Measurements from ENCODE around the gene RSPO3.
"Not testable (repeated sequence)": the region's sequence is repeated elsewhere in the genome, so short reads cannot be mapped to it uniquely, and the experiment has no call there.

RSPO3 gene

GRCh38 chr6:127085181-127085580 is 33.3 kb upstream of the RSPO3 start:
- no peak overlapping the region for H3K27ac ChIP-seq (ENCODE audit: insufficient read depth, low read depth, low read length, poor library complexity, severe bottlenecking)
- no peak overlapping the region for H3K4me3 ChIP-seq (ENCODE audit: insufficient read depth, low read depth, low read length)
- H3K9me3 ChIP-seq (ENCODE audit: control insufficient read depth, low read length): no peaks in the 10 kb centered on the region
- H3K4me1 ChIP-seq (ENCODE audit: control insufficient read depth, insufficient read depth, low read length): no peaks in the 10 kb centered on the region
- no peaks in the 10 kb centered on the region for H3K27me3 ChIP-seq (ENCODE audit: control insufficient read depth, insufficient read depth, low read length, poor library complexity, severe bottlenecking)
- WGBS, 2 experiments: 87 to 93% methylated on average over 3 of the region's 3 CpGs
- no peaks in the 10 kb centered on the region for H3K36me3 ChIP-seq (ENCODE audit: control insufficient read depth, insufficient read depth, low read length)

- WGBS, 2 experiments: 33 to 38% methylated on average over 1 of the region's 1 CpG
- H3K27ac ChIP-seq (ENCODE audit: insufficient read depth, low read depth, low read length, poor library complexity, severe bottlenecking): no peak overlapping the region
- no peaks in the 10 kb centered on the region for H3K36me3 ChIP-seq (ENCODE audit: control insufficient read depth, insufficient read depth, low read length)
- H3K9me3 ChIP-seq (ENCODE audit: control insufficient read depth, low read length): no peaks in the 10 kb centered on the region
- no peaks in the 10 kb centered on the region for H3K27me3 ChIP-seq (ENCODE audit: control insufficient read depth, insufficient read depth, low read length, poor library complexity, severe bottlenecking)
- H3K4me1 ChIP-seq (ENCODE audit: control insufficient read depth, insufficient read depth, low read length): no peaks in the 10 kb centered on the region
- H3K4me3 ChIP-seq (ENCODE audit: insufficient read depth, low read depth, low read length): no peak overlapping the region
Measured at GRCh38 chr6:127090051-127090450, 28.4 kb upstream of the RSPO3 start.

- no peaks in the 10 kb centered on the region for H3K36me3 ChIP-seq (ENCODE audit: control insufficient read depth, insufficient read depth, low read length)
- 90 to 93% methylated on average over 3 of the region's 3 CpGs for WGBS, 2 experiments
Measured at GRCh38 chr6:127092466-127092865, 26.0 kb upstream of the RSPO3 start.

GRCh38 chr6:127094791-127095190 is 23.7 kb upstream of the RSPO3 start:
- H3K4me1 ChIP-seq (ENCODE audit: control insufficient read depth, insufficient read depth, low read length): no peaks in the 10 kb centered on the region
- no CpG with 5 or more reads among the region's 1 CpG for WGBS, 2 experiments
- H3K27ac ChIP-seq (ENCODE audit: insufficient read depth, low read depth, low read length, poor library complexity, severe bottlenecking): no peak overlapping the region
- no peaks in the 10 kb centered on the region for H3K36me3 ChIP-seq (ENCODE audit: control insufficient read depth, insufficient read depth, low read length)
- no peaks in the 10 kb centered on the region for H3K27me3 ChIP-seq (ENCODE audit: control insufficient read depth, insufficient read depth, low read length, poor library complexity, severe bottlenecking)
- H3K4me3 ChIP-seq (ENCODE audit: insufficient read depth, low read depth, low read length): no peak overlapping the region
- no peaks in the 10 kb centered on the region for H3K9me3 ChIP-seq (ENCODE audit: control insufficient read depth, low read length)

More at GRCh38 chr6:127092466-127092865, 26.0 kb upstream of the RSPO3 start:
- H3K9me3 ChIP-seq (ENCODE audit: control insufficient read depth, low read length): no peaks in the 10 kb centered on the region
- H3K4me3 ChIP-seq (ENCODE audit: insufficient read depth, low read depth, low read length): no peak overlapping the region
- no peaks in the 10 kb centered on the region for H3K27me3 ChIP-seq (ENCODE audit: control insufficient read depth, insufficient read depth, low read length, poor library complexity, severe bottlenecking)
- no peak overlapping the region for H3K27ac ChIP-seq (ENCODE audit: insufficient read depth, low read depth, low read length, poor library complexity, severe bottlenecking)
- no peaks in the 10 kb centered on the region for H3K4me1 ChIP-seq (ENCODE audit: control insufficient read depth, insufficient read depth, low read length)

- no peaks in the 10 kb centered on the region for H3K36me3 ChIP-seq (ENCODE audit: control insufficient read depth, insufficient read depth, low read length)
- H3K27ac ChIP-seq (ENCODE audit: insufficient read depth, low read depth, low read length, poor library complexity, severe bottlenecking): no peak overlapping the region
- H3K4me1 ChIP-seq (ENCODE audit: control insufficient read depth, insufficient read depth, low read length): no peaks in the 10 kb centered on the region
- H3K4me3 ChIP-seq (ENCODE audit: insufficient read depth, low read depth, low read length): no peak overlapping the region
- no peaks in the 10 kb centered on the region for H3K27me3 ChIP-seq (ENCODE audit: control insufficient read depth, insufficient read depth, low read length, poor library complexity, severe bottlenecking)
- WGBS, 2 experiments: 87 to 90% methylated on average over 5 of the region's 5 CpGs
- H3K9me3 ChIP-seq (ENCODE audit: control insufficient read depth, low read length): no peaks in the 10 kb centered on the region
Measured at GRCh38 chr6:127096167-127096566, 22.3 kb upstream of the RSPO3 start.

- WGBS, 2 experiments: 73 to 83% methylated on average over 4 to 5 of the region's 5 CpGs
- H3K27me3 ChIP-seq (ENCODE audit: control insufficient read depth, insufficient read depth, low read length, poor library complexity, severe bottlenecking); H3K4me1 ChIP-seq (ENCODE audit: control insufficient read depth, insufficient read depth, low read length); H3K36me3 ChIP-seq (ENCODE audit: control insufficient read depth, insufficient read depth, low read length); H3K9me3 ChIP-seq (ENCODE audit: control insufficient read depth, low read length); H3K4me3 ChIP-seq (ENCODE audit: insufficient read depth, low read depth, low read length); H3K27ac ChIP-seq (ENCODE audit: insufficient read depth, low read depth, low read length, poor library complexity, severe bottlenecking): not testable (repeated sequence)
Measured at GRCh38 chr6:127097442-127097841, 21.0 kb upstream of the RSPO3 start.

GRCh38 chr6:127100510-127101140 is 17.8 kb upstream of the RSPO3 start:
- 88 to 94% methylated on average over 1 to 2 of the region's 3 CpGs for WGBS, 2 experiments
- H3K27me3 ChIP-seq (ENCODE audit: control insufficient read depth, insufficient read depth, low read length, poor library complexity, severe bottlenecking): no peaks in the 10 kb centered on the region
- H3K4me3 ChIP-seq (ENCODE audit: insufficient read depth, low read depth, low read length): no peak overlapping the region
- no peaks in the 10 kb centered on the region for H3K36me3 ChIP-seq (ENCODE audit: control insufficient read depth, insufficient read depth, low read length)
- H3K4me1 ChIP-seq (ENCODE audit: control insufficient read depth, insufficient read depth, low read length): no peaks in the 10 kb centered on the region
- no peaks in the 10 kb centered on the region for H3K9me3 ChIP-seq (ENCODE audit: control insufficient read depth, low read length)
- H3K27ac ChIP-seq (ENCODE audit: insufficient read depth, low read depth, low read length, poor library complexity, severe bottlenecking): no peak overlapping the region

GRCh38 chr6:127102299-127102698 is 16.2 kb upstream of the RSPO3 start:
- Histone ChIP-seq H3K4me1 (ENCODE audit: control insufficient read depth, insufficient read depth, low read length) (no peaks in the 10 kb centered on the region), H3K9me3 (ENCODE audit: control insufficient read depth, low read length) (no peaks in the 10 kb centered on the region), H3K36me3 (ENCODE audit: control insufficient read depth, insufficient read depth, low read length) (no peaks in the 10 kb centered on the region), H3K4me3 (ENCODE audit: insufficient read depth, low read depth, low read length) (no peak overlapping the region), H3K27me3 (ENCODE audit: control insufficient read depth, insufficient read depth, low read length, poor library complexity, severe bottlenecking) (no peaks in the 10 kb centered on the region), H3K27ac (ENCODE audit: insufficient read depth, low read depth, low read length, poor library complexity, severe bottlenecking) (no peak overlapping the region)
- WGBS, 2 experiments: 83 to 85% methylated on average over 2 of the region's 2 CpGs

GRCh38 chr6:127102859-127103258 is 15.6 kb upstream of the RSPO3 start:
- WGBS, 2 experiments: 100% methylated on average over 3 of the region's 3 CpGs; no CpG with 5 or more reads in 1 of the 2 experiments
- Histone ChIP-seq H3K4me1 (ENCODE audit: control insufficient read depth, insufficient read depth, low read length) (no peaks in the 10 kb centered on the region), H3K27me3 (ENCODE audit: control insufficient read depth, insufficient read depth, low read length, poor library complexity, severe bottlenecking) (no peaks in the 10 kb centered on the region), H3K36me3 (ENCODE audit: control insufficient read depth, insufficient read depth, low read length) (no peaks in the 10 kb centered on the region), H3K9me3 (ENCODE audit: control insufficient read depth, low read length) (no peaks in the 10 kb centered on the region), H3K27ac (ENCODE audit: insufficient read depth, low read depth, low read length, poor library complexity, severe bottlenecking) (no peak overlapping the region), H3K4me3 (ENCODE audit: insufficient read depth, low read depth, low read length) (no peak overlapping the region)

GRCh38 chr6:127103482-127103881 is 15.0 kb upstream of the RSPO3 start:
- Histone ChIP-seq H3K4me1 (ENCODE audit: control insufficient read depth, insufficient read depth, low read length) (no peaks in the 10 kb centered on the region), H3K27me3 (ENCODE audit: control insufficient read depth, insufficient read depth, low read length, poor library complexity, severe bottlenecking) (no peaks in the 10 kb centered on the region), H3K27ac (ENCODE audit: insufficient read depth, low read depth, low read length, poor library complexity, severe bottlenecking) (no peak overlapping the region), H3K9me3 (ENCODE audit: control insufficient read depth, low read length) (no peaks in the 10 kb centered on the region), H3K4me3 (ENCODE audit: insufficient read depth, low read depth, low read length) (no peak overlapping the region), H3K36me3 (ENCODE audit: control insufficient read depth, insufficient read depth, low read length) (no peaks in the 10 kb centered on the region)
- 75 to 81% methylated on average over 2 of the region's 2 CpGs for WGBS, 2 experiments

- H3K36me3 ChIP-seq (ENCODE audit: control insufficient read depth, insufficient read depth, low read length): no peaks in the 10 kb centered on the region
- no peak overlapping the region for H3K27ac ChIP-seq (ENCODE audit: insufficient read depth, low read depth, low read length, poor library complexity, severe bottlenecking)
- no peaks in the 10 kb centered on the region for H3K27me3 ChIP-seq (ENCODE audit: control insufficient read depth, insufficient read depth, low read length, poor library complexity, severe bottlenecking)
- H3K4me1 ChIP-seq (ENCODE audit: control insufficient read depth, insufficient read depth, low read length): no peaks in the 10 kb centered on the region
- H3K9me3 ChIP-seq (ENCODE audit: control insufficient read depth, low read length): no peaks in the 10 kb centered on the region
- no peak overlapping the region for H3K4me3 ChIP-seq (ENCODE audit: insufficient read depth, low read depth, low read length)
Measured at GRCh38 chr6:127107916-127108315, 10.6 kb upstream of the RSPO3 start.

All from ectodermal cell (in vitro differentiated cells).